Esophagus muscularis mucosa (tissue), 4 donors: ENCODE measurements around the gene PIP5K1B. TPM values are rescaled to one million over a fixed set of nuclear protein-coding genes. Genes with fewer than 3 reads are reported as not detected.
"Not testable (repeated sequence)": the region's sequence is repeated elsewhere in the genome, so short reads cannot be mapped to it uniquely, and the experiment has no call there.

Source experiments
- DNase-seq: peaks from one replicate; pipeline ENCODE4 v3.0.0-alpha.2; 2017; ENCODE audit errors: extremely low spot score
- H3K27ac ChIP-seq, 4 donors: fragments of 200-600 bp; sonication (generic); replicated peaks in 1 of 4; 1 replicate in 3 of 4; 2 replicates in 1 of 4; pipeline ENCODE4 v1.5.1; 2016 to 2019; ENCODE audit warnings: mild to moderate bottlenecking in 1 of 4
- H3K27me3 ChIP-seq, 4 donors: fragments of 200-600 bp; sonication (generic); one replicate each; pipeline versions ENCODE4 v1.5.1 to v1.6.0; 2016 to 2019
- H3K36me3 ChIP-seq, 4 donors: fragments of 200-600 bp; sonication (generic); one replicate each; pipeline ENCODE4 v1.5.1; 2016 to 2019
- H3K4me1 ChIP-seq, 4 donors: fragments of 200-600 bp; sonication (generic); one replicate each; pipeline ENCODE4 v1.5.1; 2016 to 2019
- H3K4me3 ChIP-seq, 4 donors: fragments of 200-600 bp; sonication (generic); 1 replicate in 2 of 4; 2 replicates in 2 of 4; pipeline ENCODE4 v1.5.1; 2016 to 2019; ENCODE audit warnings: mild to moderate bottlenecking in 4 of 4, moderate library complexity in 1 of 4
- H3K9me3 ChIP-seq, 4 donors: fragments of 200-600 bp; sonication (generic); 1 replicate in 3 of 4; 2 replicates in 1 of 4; pipeline ENCODE4 v1.5.1; 2016 to 2019
- CTCF ChIP-seq, 3 experiments: fragments of 200-600 bp in 2 of 3; fragments of 450-650 bp in 1 of 3; sonication (generic) in 2 of 3; IDR thresholded peaks; one replicate each; pipeline ENCODE4 v1.5.1; 2017 to 2019; ENCODE audit warnings: antibody characterized with exemption in 3 of 3, mild to moderate bottlenecking in 2 of 3, moderate library complexity in 1 of 3
- EP300 ChIP-seq: sonication (generic); formaldehyde crosslinking; IDR thresholded peaks from one replicate; pipeline ENCODE4 v1.6.1; 2017; ENCODE audit warnings: antibody characterized with exemption
- POLR2A ChIP-seq: fragments of 450-650 bp; IDR thresholded peaks from one replicate; pipeline ENCODE4 v1.6.1; 2017; ENCODE audit warnings: antibody characterized with exemption, moderate library complexity, mild to moderate bottlenecking, low read depth
- POLR2AphosphoS5 ChIP-seq, 2 donors: sonication (generic); formaldehyde crosslinking; IDR thresholded peaks; one replicate each; pipeline ENCODE4 v1.6.1; 2017; ENCODE audit warnings: antibody characterized with exemption in 2 of 2
- WGBS: methylation state at CpG from one replicate; pipeline ENCODE4 v1.1.5; 2018; 5-methylcytosine and 5-hydroxymethylcytosine counted together
- intact Hi-C: fragments of 100-400 bp; cut with DNase I; formaldehyde crosslinking; loops from one replicate; pipeline ENCODE4 v1.15.1; 2023
- total RNA-seq, 4 donors: library from RNA; depleted of rRNA; stranded (reverse); fragments of >200 nt; gene quantifications; one replicate each; pipeline versions ENCODE4 v1.1.0 to v1.2.1, GENCODE V29; 2016

Gene PIP5K1B
- total RNA-seq, 4 donors from 2014 or later = 0.42 to 1.7 (median 1.2) TPM

GRCh38 chr9:69047371-69047770, 342.3 kb downstream of the PIP5K1B start:
- TF ChIP-seq POLR2A (no peak), EP300 (no peak), POLR2AphosphoS5 (IDR thresholded peaks at IDR 0.05) (no peak), CTCF (IDR thresholded peaks at IDR 0.05) (no peak)
- DNase-seq = no peak
- Histone ChIP-seq H3K27me3 (no peaks in the 10 kb centered on the region), H3K9me3 (no peaks in the 10 kb centered on the region), H3K27ac (no peak overlapping the region), H3K4me1 (peaks cover 10 to 29% (median 19%) of the 10 kb centered on the region in 4 donors), H3K36me3 (peaks cover 0 to 48% (median 35%) of the 10 kb centered on the region in 4 donors), H3K4me3 (no peak overlapping the region)
- intact Hi-C loops = loop anchor here (10.0 kb wide), 1 partner anchor 267 kb away; no protein-coding TSS in a partner anchor
- 41% methylated on average over 4 of the region's 4 CpGs for WGBS

- Histone ChIP-seq H3K4me1 (peaks cover 11 to 22% (median 16%) of the 10 kb centered on the region in 4 donors), H3K36me3 (peaks cover 0 to 52% (median 40%) of the 10 kb centered on the region in 4 donors), H3K27me3 (no peaks in the 10 kb centered on the region), H3K9me3 (no peaks in the 10 kb centered on the region), H3K4me3 (no peak overlapping the region), H3K27ac (no peak overlapping the region)
- TF ChIP-seq POLR2AphosphoS5 (IDR thresholded peaks at IDR 0.05) = no peak
- DNase-seq = no peak
- WGBS = 86% methylated on average over 6 of the region's 6 CpGs
- intact Hi-C loops = loop anchor here (10.0 kb wide), 1 partner anchor 266 kb away; no protein-coding TSS in a partner anchor
Measured at GRCh38 chr9:69049094-69049493, 344.1 kb downstream of the PIP5K1B start.

GRCh38 chr9:69050936-69051335, 345.9 kb downstream of the PIP5K1B start:
- WGBS = 91% methylated on average over 12 of the region's 12 CpGs
- intact Hi-C loops = loop anchor here (10.0 kb wide), 1 partner anchor 74 kb away; no protein-coding TSS in a partner anchor

GRCh38 chr9:69054989-69055388, 349.9 kb downstream of the PIP5K1B start:
- intact Hi-C loops = loop anchor here (1.0 to 10.0 kb wide), 3 partner anchors 70 to 138 kb away; no protein-coding TSS in a partner anchor
- Histone ChIP-seq H3K27me3 (no peaks in the 10 kb centered on the region), H3K27ac (peak overlapping the region in 1 of 4 donors; percentile 17), H3K9me3 (no peaks in the 10 kb centered on the region), H3K4me1 (peaks cover 0 to 21% (median 16%) of the 10 kb centered on the region in 4 donors), H3K4me3 (no peak overlapping the region), H3K36me3 (peaks cover 0 to 28% (median 11%) of the 10 kb centered on the region in 4 donors)
- no peak for DNase-seq
- 55% methylated on average over 1 of the region's 1 CpG for WGBS
- no peak for TF ChIP-seq CTCF (IDR thresholded peaks at IDR 0.05)
- no peak for TF ChIP-seq POLR2AphosphoS5 (IDR thresholded peaks at IDR 0.05)
- TF ChIP-seq POLR2A = no peak
- no peak for TF ChIP-seq EP300

More at GRCh38 chr9:69050936-69051335, 345.9 kb downstream of the PIP5K1B start:
- not testable (repeated sequence) for H3K27me3 ChIP-seq, DNase-seq, H3K27ac ChIP-seq, H3K4me3 ChIP-seq, H3K9me3 ChIP-seq
- H3K4me1 ChIP-seq = peaks cover 3 to 28% (median 16%) of the 10 kb centered on the region in 4 donors
- H3K36me3 ChIP-seq = peaks cover 0 to 57% (median 42%) of the 10 kb centered on the region in 4 donors

- intact Hi-C loops = loop anchor here (10.0 kb wide), 1 partner anchor 68 kb away; no protein-coding TSS in a partner anchor
- Histone ChIP-seq H3K27me3 (no peaks in the 10 kb centered on the region), H3K36me3 (peaks cover 0 to 26% (median 5%) of the 10 kb centered on the region in 4 donors), H3K4me3 (no peak overlapping the region), H3K27ac (no peak overlapping the region), H3K9me3 (no peaks in the 10 kb centered on the region), H3K4me1 (peaks cover 0 to 21% (median 16%) of the 10 kb centered on the region in 4 donors)
- no peak for TF ChIP-seq POLR2A
- no peak for TF ChIP-seq CTCF (IDR thresholded peaks at IDR 0.05)
- TF ChIP-seq EP300 = no peak
- no peak for TF ChIP-seq POLR2AphosphoS5 (IDR thresholded peaks at IDR 0.05)
- DNase-seq = no peak
- 86% methylated on average over 4 of the region's 4 CpGs for WGBS
Measured at GRCh38 chr9:69056191-69056815, 351.3 kb downstream of the PIP5K1B start.
